Skeletal muscle satellite cell (primary cell): ENCODE measurements around the gene MRTO4.
"Not testable (repeated sequence)": the region's sequence is repeated elsewhere in the genome, so short reads cannot be mapped to it uniquely, and the experiment has no call there.

Experiments
- H3K27me3 ChIP-seq: 2 replicates; pipeline ENCODE4 v1.7.0; 2013; ENCODE audit warnings: low read length; ENCODE audit not compliant: control insufficient read depth, insufficient read depth
- H3K36me3 ChIP-seq: 2 replicates; pipeline ENCODE4 v1.7.0; 2013; ENCODE audit warnings: mild to moderate bottlenecking, control low read depth, low read length; ENCODE audit not compliant: insufficient read depth
- H3K4me1 ChIP-seq: 2 replicates; pipeline ENCODE4 v1.7.0; 2013; ENCODE audit warnings: low read length; ENCODE audit not compliant: control insufficient read depth, insufficient read depth
- H3K4me2 ChIP-seq: 2 replicates; pipeline ENCODE4 v1.7.0; 2013; ENCODE audit warnings: mild to moderate bottlenecking, low read length
- H3K4me3 ChIP-seq: 2 replicates; pipeline ENCODE4 v1.7.0; 2013; ENCODE audit warnings: low read length
- H3K9ac ChIP-seq: 2 replicates; pipeline ENCODE4 v1.7.0; 2013; ENCODE audit warnings: mild to moderate bottlenecking, low read depth, low read length, moderate library complexity
- H3K9me3 ChIP-seq: replicated peaks from 2 replicates; pipeline ENCODE4 v1.7.0; 2013; ENCODE audit warnings: mild to moderate bottlenecking, control low read depth, low read length

Gene MRTO4

GRCh38 chr1:19284881-19285280 is 33.3 kb downstream of the MRTO4 start:
- no peaks in the 10 kb centered on the region for H3K27me3 ChIP-seq
- no peaks in the 10 kb centered on the region for H3K36me3 ChIP-seq
- no peaks in the 10 kb centered on the region for H3K9me3 ChIP-seq
- peaks cover 7% of the 10 kb centered on the region for H3K4me1 ChIP-seq
- H3K4me3 ChIP-seq, result no peak overlapping the region
- H3K9ac ChIP-seq, result no peak overlapping the region
- no peak overlapping the region for H3K4me2 ChIP-seq

GRCh38 chr1:19285366-19285765 is 33.8 kb downstream of the MRTO4 start:
- not testable (repeated sequence) for H3K27me3 ChIP-seq, H3K9me3 ChIP-seq, H3K9ac ChIP-seq, H3K4me3 ChIP-seq, H3K4me1 ChIP-seq, H3K36me3 ChIP-seq, H3K4me2 ChIP-seq

DNA sequence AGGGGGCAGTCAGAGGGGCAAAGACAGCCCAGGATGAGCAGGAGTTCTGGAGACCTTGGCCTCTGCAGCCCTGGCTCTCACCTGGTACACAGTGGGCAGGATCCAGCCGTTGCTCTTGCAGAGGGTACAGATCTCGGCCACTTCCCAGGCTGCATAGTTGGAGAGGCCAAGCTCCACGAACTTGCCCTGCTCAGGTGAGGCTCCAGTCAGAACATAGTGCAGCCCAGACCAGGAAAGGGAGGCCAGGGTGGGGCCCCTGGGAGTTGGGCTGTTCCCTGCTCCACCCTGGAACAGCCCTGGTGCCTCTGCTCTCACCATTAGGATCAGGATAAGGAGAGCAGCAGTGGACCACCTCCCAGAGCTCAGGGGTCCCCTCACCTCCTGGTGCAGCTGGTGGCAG is 34.2 kb downstream of the MRTO4 start:
- H3K4me2 ChIP-seq, H3K27me3 ChIP-seq, H3K9me3 ChIP-seq, H3K4me1 ChIP-seq, H3K4me3 ChIP-seq, H3K36me3 ChIP-seq, H3K9ac ChIP-seq: not testable (repeated sequence)

DNA sequence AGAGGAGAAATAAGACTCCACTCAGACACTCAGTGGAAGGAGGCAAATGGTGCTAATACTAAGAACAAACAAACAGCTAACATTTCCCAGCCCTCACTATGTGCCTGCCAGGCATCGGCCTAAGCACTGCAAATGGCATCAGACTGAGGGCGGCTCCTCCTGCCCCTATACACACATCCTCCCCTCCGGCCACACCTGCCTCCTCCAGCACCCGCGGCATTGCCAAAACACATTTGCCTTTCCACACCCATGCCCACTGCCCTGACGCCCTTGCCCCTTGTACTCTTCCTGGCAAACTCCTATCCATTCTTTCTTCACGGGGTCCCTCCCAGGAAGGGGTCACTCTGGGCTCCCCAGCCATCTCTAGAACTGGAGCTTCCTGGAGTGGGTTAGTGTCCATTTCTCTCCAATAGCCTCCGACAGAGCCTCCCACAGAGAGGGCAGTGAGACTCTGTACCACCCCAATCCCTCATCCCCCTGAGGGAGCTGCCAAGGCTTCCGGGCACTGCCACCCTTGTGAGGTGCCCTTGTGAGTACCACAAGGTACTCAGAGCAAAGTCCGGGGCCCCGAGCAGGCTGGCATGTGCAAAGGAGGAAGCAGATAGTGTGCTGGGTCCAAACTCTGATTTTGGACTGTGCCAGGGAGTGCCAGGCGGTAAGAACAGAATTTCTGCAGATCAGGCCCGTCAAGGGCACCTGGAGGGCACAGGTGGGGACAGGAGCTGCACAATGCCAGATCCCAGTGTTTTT is 36.0 kb downstream of the MRTO4 start:
- Histone ChIP-seq H3K4me2 (no peak overlapping the region), H3K9ac (no peak overlapping the region), H3K9me3 (no peaks in the 10 kb centered on the region), H3K36me3 (no peaks in the 10 kb centered on the region), H3K4me3 (no peak overlapping the region), H3K4me1 (peaks cover 7% of the 10 kb centered on the region), H3K27me3 (no peaks in the 10 kb centered on the region)

DNA sequence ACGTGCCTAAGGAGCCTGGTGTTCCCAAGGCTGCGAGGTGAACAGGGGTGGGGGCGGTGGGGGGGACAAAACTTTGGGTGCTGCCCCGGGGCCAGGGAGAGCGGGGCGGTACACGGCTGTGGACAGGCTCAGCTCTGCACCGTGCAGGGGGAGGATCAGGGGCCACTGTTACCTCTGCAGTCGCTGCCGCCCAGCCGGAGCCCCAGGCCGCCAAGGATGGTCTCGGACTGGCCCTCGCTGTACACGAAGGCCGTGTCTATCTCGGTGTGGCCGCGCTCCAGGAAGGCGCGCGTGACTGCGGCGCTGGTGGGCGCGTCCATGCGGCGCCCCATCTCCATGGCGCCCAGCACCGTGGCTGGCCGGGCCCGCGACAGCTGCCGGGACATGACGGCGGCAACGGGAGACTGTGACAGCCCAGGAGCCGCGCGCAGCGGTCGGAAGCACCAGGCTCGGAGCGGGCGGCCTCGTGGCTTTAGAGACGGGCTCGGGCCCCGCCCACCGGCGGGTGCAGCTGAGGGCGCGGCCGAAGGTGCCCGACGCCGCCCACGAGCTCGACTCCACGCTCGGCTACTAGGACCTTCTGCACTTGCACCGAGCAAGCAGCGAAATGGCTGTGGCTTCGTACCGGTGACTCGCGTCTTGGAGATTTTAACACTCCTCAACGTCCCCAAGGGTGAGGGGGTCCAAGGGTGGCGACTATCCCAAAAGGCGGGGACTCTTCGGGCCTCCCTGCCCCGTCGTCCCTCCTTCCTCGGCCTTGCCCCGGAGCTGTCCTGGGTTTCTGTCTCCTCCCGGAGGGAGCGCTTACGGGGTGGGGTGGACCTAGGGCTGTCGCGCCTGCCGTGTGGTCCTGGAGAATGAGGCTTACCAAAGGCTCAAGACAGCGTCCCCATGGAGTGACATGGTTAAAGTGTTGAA is 37.0 kb downstream of the MRTO4 start, which contains the start of gene AKR7A3:
TSS of gene AKR7A3 (minus strand) at position 447 of the 918 bp plus-strand sequence. CDS start at position 386, 61 bp downstream.
- not testable (repeated sequence) for H3K27me3 ChIP-seq, H3K9me3 ChIP-seq, H3K36me3 ChIP-seq, H3K4me1 ChIP-seq
- Histone ChIP-seq H3K9ac (peak within 1 kb of the TSS; percentile 28), H3K4me2 (peak within 1 kb of the TSS; percentile 98), H3K4me3 (peak within 1 kb of the TSS; percentile 73)

GRCh38 chr1:19289244-19289643 is 37.6 kb downstream of the MRTO4 start:
- Histone ChIP-seq H3K36me3 (no peaks in the 10 kb centered on the region), H3K4me2 (peak overlapping the region; percentile 98), H3K9ac (peak overlapping the region; percentile 28), H3K27me3 (no peaks in the 10 kb centered on the region), H3K4me3 (peak overlapping the region; percentile 73), H3K9me3 (peaks cover under 1% of the 10 kb centered on the region), H3K4me1 (peaks cover 7% of the 10 kb centered on the region)

- no peaks in the 10 kb centered on the region for H3K27me3 ChIP-seq
- H3K4me1 ChIP-seq, result no peaks in the 10 kb centered on the region
- H3K9ac ChIP-seq, result no peak overlapping the region
- H3K4me3 ChIP-seq, result no peak overlapping the region
- peaks cover 10% of the 10 kb centered on the region for H3K9me3 ChIP-seq
- no peak overlapping the region for H3K4me2 ChIP-seq
- H3K36me3 ChIP-seq, result no peaks in the 10 kb centered on the region
Measured at GRCh38 chr1:19294638-19295037, 43.0 kb downstream of the MRTO4 start.

- H3K4me1 ChIP-seq, result no peaks in the 10 kb centered on the region
- H3K27me3 ChIP-seq, result no peaks in the 10 kb centered on the region
- peaks cover 18% of the 10 kb centered on the region for H3K36me3 ChIP-seq
- peaks cover 1% of the 10 kb centered on the region for H3K9me3 ChIP-seq
- H3K9ac ChIP-seq, result no peak overlapping the region
- H3K4me3 ChIP-seq, result no peak overlapping the region
- no peak overlapping the region for H3K4me2 ChIP-seq
Measured at GRCh38 chr1:19300211-19300610, 48.6 kb downstream of the MRTO4 start.

- H3K4me2 ChIP-seq, H3K4me3 ChIP-seq, H3K27me3 ChIP-seq, H3K9me3 ChIP-seq, H3K4me1 ChIP-seq, H3K9ac ChIP-seq: not testable (repeated sequence)
- H3K36me3 ChIP-seq, result peaks cover 46% of the 10 kb centered on the region
Measured at GRCh38 chr1:19304081-19304480, 52.5 kb downstream of the MRTO4 start.

DNA sequence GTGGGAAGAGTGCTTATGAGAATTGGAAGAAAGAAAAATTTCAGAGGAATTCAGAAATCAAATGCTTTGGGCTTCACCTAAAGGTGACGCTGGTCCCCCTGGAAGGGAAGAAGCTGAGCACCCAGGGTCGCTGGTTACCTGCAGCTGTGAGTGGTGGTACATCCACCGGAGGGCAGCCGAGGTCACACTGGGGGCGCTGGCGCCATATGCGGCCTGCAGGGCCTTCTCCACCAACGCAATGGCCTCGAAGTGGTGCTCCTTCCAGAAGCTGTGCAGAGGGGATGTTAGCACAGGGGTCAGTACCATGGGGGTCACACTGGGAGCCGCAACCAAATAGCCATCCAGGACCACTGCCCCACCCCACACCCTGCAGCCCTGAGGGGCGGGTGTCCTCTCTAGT is 54.3 kb downstream of the MRTO4 start:
- no peak overlapping the region for H3K9ac ChIP-seq
- no peaks in the 10 kb centered on the region for H3K27me3 ChIP-seq
- no peaks in the 10 kb centered on the region for H3K9me3 ChIP-seq
- H3K36me3 ChIP-seq, result peaks cover 46% of the 10 kb centered on the region
- no peak overlapping the region for H3K4me3 ChIP-seq
- H3K4me2 ChIP-seq, result no peak overlapping the region
- peaks cover 15% of the 10 kb centered on the region for H3K4me1 ChIP-seq

GRCh38 chr1:19306941-19307340 is 55.3 kb downstream of the MRTO4 start:
- H3K4me2 ChIP-seq, result no peak overlapping the region
- no peaks in the 10 kb centered on the region for H3K27me3 ChIP-seq
- H3K9ac ChIP-seq, result no peak overlapping the region
- no peaks in the 10 kb centered on the region for H3K9me3 ChIP-seq
- peaks cover 46% of the 10 kb centered on the region for H3K36me3 ChIP-seq
- H3K4me1 ChIP-seq, result peaks cover 20% of the 10 kb centered on the region
- no peak overlapping the region for H3K4me3 ChIP-seq
